ENCODE measurements around the gene RDH16.

DNA sequence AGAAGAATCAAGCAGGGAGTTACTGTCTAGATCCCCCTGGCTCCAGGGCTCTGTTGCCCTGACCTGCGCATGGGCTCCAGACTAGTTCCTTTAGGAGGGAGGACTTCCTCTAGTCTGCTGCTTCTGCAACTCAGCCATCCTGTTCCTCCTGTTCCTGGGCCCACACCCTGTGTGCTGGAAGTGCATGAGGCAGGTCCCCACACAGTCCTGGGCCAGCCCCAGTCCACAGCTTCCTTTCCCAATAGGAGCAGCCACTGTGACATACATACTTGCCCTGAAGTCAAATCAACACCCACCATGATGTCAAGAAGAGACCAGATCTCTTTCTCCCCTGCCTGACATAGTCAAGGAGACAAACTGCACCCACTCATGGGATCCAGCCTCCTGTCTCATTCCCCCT lies 24.5 kb downstream of the RDH16 start:
- TF ChIP-seq CTCF (IDR thresholded peaks at IDR 0.05) = no peak
- TF ChIP-seq POLR2A (IDR thresholded peaks at IDR 0.05) = no peak
- no peak for TF ChIP-seq EP300 (IDR thresholded peaks at IDR 0.05)

All from tibial nerve (tissue), 4 donors.